ENCODE data around the gene WDR93.

GRCh38 chr15:89756897-89757296 is 66.3 kb downstream of the WDR93 start:
- no peak for TF ChIP-seq CTCF (IDR thresholded peaks at IDR 0.05; ENCODE audit: poor library complexity)
- no peak for TF ChIP-seq EZH2 (IDR thresholded peaks at IDR 0.05; ENCODE audit: borderline replicate concordance)
